Measurements from ENCODE around the gene RIN3.

DNA sequence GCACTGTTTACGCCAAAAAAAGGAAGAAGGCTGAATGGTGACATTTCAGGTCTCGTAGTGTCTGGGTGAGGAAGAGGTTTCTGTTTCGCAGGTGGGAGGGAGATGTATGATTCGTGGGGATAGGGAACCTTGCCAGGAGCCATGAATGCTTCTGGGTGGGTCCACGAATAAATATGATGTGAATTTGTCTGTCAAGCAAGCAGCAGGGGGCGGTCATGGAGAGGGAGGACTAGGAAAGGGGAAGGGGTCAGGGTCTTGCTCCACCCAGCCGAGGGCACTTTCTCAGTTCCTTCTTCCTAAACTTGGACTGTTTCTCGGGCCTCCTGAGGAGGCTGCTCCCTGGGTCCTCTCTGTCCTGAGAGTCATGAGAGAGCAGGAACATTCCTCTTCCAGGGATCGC lies 162.4 kb downstream of the RIN3 start:
- TF ChIP-seq, protein P1, sequence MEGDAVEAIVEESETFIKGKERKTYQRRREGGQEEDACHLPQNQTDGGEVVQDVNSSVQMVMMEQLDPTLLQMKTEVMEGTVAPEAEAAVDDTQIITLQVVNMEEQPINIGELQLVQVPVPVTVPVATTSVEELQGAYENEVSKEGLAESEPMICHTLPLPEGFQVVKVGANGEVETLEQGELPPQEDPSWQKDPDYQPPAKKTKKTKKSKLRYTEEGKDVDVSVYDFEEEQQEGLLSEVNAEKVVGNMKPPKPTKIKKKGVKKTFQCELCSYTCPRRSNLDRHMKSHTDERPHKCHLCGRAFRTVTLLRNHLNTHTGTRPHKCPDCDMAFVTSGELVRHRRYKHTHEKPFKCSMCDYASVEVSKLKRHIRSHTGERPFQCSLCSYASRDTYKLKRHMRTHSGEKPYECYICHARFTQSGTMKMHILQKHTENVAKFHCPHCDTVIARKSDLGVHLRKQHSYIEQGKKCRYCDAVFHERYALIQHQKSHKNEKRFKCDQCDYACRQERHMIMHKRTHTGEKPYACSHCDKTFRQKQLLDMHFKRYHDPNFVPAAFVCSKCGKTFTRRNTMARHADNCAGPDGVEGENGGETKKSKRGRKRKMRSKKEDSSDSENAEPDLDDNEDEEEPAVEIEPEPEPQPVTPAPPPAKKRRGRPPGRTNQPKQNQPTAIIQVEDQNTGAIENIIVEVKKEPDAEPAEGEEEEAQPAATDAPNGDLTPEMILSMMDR (IDR thresholded peaks at IDR 0.05), result no peak
- no peak for TF ChIP-seq POLR2A (IDR thresholded peaks at IDR 0.05)
